GM21786 (cell line): ENCODE results near the gene CLOCK.

Experiments
- ATAC-seq: cut with Tn5 transposase; IDR thresholded peaks from one replicate; pipeline ENCODE4 v1.9.1; 2021; ENCODE audit not compliant: unreplicated experiment

Gene CLOCK

DNA sequence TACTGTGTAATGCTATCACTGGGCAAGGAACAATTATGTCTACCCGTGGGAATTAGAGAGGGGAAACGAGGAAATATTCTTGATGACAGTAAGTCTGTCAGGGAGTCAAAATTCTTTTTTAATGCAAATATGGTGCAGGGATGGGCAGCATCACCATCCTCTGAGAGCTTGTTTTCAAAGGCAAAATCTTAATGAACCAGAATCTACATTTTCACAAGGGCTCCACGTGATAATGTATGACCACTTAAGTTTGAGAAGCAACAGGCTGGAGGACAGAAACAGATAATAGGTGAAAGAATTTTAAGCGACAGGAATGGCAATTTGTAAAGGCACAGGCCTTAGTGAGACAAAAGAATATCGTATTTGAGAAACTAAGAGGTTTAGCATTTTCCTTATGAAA lies 63.4 kb downstream of the CLOCK start:
- no peak for ATAC-seq

DNA sequence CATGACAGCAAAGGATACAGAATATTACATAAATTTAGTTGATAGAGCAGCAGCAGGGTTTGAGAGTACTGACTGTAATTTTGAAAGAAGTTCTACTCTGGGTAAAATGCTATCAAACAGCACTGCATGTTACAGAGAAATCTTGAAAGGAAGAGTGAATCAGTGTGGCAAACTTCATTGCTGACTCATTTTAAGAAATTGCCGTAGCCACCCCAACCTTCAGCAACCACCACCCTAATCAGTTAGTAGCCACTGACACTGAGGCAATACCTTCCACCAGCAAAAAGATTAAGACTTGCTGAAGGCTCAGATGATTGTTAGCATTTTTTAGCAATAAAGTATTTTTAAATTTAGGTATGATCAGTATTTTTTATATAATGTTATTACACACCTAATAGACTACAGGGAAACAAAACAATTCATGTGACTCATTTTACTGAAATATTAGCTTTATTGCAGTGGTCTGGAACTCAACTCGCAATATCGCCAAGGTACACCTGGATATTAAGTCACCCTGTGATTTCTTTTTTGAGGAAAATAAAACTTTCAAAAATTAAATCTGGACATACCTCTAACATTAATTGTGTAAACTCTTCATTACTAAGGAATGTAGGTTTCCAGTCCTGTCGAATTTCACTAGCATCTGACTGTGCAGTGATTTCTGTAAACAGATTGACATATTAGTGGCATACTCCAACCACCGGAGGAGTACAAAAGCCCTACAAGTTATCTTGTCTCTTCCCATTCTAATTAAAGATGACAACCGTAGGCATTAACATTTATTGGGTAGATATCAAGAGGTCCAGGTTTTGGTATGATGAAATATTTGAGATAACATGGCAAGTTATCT lies 71.1 kb downstream of the CLOCK start:
- no peak for ATAC-seq

DNA sequence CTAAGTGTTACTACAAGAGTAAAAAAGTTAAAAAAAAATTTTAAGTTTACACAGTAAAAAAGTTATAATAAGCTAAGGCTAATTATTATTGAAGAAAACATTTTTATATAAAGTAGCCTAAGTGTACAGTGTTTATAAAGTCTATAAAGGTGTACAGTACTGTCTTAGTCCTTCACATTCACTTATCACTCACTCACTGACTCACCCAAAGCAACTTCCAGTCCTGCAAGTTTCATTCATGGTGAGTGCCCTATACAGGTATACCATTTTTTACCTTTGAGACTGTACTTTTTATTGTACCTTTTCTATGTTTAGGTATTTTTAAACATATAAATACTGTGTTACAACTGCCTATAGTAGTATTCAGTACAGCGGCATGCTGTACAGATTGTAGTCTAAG lies 76.7 kb downstream of the CLOCK start:
- ATAC-seq = no peak

DNA sequence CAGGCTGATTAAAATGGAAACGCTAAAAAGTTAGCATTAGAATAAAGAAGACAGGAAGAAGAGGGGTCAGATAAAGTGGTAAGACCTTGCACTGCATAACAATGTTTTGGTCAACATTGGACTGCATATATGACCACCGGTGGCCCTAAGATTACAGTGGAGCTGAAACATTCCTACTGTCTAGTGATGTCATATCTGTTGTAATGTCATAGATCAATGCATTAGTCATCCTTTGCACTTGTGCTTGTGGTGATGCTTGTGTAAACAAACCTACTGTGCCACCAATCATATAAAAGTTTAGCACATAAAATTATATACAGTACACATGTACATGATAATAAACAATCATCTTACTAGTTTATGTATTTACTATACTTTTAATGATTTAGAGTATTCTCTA lies 78.0 kb downstream of the CLOCK start:
- ATAC-seq = no peak

DNA sequence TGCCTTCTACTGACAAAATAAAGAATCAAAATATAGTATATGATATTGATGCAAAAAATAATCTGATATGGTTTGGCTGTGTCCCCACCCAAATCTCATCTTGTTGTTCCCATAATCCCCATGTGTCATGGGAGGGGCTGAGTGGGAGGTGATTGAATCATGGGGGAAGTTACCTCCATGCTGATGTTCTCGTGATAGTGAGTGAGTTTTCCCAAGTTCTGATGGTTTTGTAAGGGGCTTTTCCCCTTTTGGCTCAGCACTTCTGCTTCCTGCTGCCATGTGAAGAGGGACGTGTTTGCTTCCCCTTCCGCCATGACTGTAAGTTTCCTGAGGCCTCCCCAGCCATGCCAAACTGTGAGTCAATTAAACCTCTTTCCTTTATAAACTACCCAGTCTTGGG lies 80.7 kb downstream of the CLOCK start:
- ATAC-seq = no peak

DNA sequence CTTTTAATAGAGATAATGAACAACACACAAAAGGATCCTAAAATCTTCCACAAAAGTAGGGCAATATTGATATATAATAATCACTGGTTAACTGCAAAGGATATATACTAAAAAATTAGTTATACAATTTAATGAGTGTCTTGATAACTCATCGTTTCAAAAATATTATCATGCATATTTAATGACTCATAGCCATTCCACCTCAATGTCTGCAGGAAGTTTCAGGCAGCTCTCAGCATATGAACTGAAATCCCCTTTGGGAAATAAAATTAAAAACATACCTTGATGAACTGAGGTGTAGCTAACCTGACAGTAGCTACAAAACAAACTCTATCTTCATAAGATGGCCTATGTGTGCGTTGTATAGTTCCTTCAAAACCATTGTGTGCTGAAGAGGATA lies 88.1 kb downstream of the CLOCK start:
- ATAC-seq = no peak

DNA sequence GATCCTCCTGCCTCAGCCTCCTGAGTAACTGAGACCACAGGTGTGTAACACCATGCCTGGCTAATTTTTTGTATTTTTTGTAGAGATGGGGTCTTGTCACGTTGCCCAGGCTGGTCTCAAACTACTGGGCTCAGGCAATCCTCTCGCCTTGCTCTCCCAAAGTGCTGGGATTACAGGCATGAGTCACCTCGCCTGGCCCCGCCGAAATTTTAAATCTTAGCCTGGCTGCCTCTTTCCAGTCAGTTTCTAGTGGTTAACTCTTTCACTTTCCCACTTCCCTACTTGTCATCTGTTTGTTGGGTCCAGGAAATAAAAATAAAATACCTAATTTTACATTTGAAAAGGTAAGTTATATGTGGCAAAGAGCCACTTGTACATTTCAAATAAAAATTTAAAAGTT lies 88.5 kb downstream of the CLOCK start:
- no peak for ATAC-seq

DNA sequence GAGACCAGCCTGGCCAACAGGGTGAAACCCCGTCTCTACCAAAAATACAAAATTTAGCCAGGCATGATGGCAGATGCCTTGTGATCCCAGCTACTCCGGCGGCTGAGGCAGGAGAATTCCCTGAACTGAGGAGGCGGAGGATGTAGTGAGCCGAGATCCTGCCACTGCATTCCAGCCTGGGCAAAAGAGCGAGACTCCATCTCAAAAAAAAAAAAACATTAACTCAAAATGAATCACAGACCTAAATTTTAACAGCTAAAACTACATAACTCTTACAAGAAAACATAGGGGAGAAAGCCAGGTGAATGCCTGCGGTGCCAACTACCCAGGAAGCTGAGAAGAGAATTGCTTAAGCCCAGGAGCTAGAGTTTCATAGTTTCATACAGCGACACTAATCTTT lies 96.1 kb downstream of the CLOCK start:
- ATAC-seq = no peak

DNA sequence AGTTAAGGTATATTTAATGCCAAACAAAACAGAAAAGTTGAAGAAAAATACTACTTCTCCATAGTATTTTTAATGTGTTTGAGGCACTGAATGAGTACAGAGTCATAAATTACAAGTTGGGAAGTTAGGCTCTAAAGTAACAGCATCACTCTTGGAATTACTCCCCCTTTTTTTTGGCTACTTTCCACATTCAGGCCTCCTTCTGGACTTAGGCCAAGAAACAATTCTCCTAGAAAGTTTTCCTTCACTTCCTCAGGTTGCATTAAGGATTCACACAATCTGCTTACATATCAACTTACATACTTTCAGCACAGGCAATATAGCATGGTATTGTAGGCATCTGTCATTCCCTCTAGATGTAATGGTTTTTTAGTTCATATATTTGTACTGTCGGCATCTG lies 98.9 kb downstream of the CLOCK start:
- no peak for ATAC-seq

DNA sequence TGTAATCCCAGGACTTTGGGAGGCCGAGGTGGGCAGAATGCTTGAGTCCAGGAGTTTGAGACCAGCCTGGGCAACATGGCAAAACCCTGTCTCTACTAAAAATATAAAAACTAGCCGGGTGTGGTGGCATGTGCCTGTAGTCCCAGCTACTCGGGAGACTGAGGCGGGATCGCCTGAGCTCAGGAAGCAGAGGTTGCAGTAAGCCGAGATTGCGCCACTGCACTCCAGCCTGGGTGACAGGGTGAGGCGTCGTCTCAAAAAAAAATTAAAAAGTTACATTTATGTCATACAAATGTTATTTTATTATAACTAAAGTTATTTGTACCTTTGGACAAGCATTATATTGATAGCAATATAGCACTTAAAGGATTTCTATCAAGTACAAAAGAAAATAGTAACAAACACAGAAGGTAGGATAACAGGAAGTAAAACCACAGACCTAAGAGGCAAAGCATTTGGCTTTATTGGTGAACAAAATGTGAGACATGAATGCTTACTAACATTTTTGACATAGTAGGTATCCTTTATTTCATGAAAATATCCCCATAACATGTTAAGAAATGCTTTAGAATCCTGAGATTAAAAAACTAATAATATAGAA lies 99.5 kb downstream of the CLOCK start:
- no peak for ATAC-seq

DNA sequence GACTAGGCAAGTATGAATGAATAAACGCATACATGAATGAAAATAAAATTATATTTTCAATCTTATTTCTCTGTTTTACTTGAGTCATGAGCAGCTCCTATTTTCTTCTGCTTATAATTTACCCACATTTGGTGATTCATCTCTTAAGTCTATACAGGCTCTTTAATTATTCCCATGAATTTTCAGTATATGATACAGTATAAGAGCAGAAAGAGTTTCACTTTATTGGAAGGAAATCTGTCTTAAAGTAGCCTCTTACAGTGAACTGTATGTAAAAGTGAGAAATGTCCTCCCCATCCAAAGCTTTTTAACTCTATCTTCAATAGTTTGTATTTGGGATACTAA lies 100.2 kb downstream of the CLOCK start:
- ATAC-seq = no peak

DNA sequence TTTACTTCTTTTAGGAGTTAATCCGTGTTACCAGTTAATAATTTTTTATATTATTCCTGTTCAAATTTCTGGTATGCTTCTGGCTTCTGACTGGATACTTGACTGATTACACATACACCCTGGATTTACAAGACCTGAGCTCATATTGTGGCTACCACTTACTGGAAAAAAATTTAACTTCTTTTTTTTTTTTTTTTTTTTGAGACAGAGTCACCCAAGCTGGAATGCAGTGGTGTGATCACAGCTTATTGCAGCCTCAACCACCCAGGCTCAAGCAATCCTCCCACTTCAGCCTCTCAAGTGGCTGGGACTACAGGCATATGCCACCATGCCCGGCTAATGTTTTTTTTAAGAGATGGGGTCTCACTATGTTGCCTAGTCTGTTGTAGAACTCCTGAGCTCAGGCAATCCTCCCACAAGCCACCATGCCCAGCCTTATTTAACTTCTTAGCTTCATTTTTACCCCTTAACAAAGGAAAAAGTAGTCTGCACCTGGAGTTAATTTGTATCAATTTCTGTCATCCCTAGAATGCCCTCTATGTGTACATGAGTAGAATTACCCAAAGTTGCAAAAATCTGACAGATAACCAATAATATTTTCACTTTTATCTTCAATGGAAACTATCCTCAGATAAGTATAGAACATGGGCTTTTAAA lies 100.7 kb downstream of the CLOCK start:
- ATAC-seq = no peak

DNA sequence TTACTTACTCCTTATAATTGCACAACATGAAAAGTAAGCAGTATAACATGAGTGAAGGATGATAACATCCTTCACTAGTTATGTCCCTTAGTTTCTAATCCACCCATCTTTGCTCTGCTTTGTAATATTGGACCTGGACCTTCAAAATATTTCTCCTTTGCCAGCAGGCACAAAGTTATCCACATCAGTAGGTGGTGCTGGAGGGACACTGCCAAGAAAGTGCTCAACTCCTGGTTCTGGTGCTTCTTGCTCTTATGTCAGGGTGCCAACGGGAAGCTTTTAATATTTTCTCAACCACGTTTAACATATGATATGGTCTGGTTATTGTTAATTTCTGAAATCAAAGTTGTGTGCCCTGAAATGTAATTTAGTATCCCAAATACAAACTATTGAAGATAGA lies 101.9 kb downstream of the CLOCK start:
- ATAC-seq = no peak

DNA sequence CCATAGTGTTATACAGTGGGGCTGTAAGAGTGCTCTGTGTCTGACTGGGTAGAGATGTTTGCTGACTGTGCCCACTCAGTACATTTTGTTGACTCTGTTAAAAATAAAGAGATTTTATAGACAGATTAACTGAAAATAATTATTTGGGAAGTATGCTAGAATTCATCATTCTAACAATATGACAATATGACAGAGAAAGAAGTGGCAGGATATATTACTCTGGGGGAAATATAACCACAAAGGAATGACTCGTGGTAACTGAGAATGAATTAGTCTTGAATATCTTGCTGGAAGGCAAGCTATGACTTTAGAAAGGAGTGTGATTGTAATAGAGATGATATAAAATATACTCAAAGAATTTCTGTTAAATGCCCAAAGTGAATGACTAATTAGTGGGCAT lies 104.2 kb downstream of the CLOCK start:
- ATAC-seq = no peak

DNA sequence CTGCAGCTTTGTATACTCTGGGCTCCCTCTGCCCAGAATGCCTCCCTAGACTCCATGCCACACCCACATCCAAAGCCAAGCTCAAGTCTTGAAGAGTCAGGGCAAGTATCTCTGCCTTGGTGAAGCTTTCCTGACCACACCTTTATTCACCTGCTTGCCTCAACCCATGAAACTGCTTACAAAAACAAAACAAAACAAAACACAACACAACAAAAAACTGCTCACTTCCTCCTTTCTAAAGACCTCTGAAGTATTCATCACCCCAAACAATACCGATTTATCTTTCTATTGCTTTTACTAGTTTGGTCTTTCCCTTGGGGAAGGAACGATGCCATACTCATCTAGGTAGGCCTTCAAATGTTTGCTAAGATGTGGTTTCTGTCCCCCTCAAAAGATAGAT lies 105.9 kb downstream of the CLOCK start:
- no peak for ATAC-seq

DNA sequence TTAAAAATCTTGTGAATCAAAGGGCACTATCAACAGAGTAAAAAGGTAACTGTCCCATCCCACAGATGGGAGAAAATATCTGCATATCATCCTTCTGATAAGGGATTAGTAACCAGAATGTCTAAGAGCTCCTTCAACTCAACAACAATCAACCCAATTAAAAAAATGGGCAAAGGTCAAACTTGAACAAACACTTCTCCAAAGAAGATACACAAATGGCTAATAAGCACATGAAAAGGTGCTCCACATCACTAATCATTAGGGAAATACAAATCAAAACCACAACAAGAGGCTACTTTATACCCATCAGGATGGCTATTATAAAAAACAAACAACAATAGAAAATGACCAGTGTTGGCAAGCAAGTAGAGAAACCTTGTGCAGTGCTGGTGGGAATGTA lies 107.7 kb downstream of the CLOCK start:
- ATAC-seq = no peak

DNA sequence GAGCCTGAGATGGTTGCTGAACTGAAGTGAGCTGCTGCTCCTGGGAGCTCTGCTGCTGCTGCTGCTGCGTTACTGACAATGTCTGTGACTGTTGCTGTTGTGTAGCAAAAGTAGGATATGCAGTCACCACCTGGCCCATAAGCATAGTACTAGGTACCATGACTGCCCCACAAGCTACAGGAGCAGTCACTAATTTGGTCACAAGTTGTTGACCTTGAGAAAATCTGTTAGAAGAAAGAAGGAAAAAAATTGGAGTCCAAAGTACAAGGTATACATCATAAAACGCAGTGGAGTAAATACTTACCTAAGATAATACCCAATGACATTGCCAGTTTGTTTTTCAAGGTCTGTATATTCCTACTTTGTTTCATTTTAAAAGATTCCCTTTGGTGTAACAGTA lies 108.4 kb downstream of the CLOCK start:
- ATAC-seq = no peak

DNA sequence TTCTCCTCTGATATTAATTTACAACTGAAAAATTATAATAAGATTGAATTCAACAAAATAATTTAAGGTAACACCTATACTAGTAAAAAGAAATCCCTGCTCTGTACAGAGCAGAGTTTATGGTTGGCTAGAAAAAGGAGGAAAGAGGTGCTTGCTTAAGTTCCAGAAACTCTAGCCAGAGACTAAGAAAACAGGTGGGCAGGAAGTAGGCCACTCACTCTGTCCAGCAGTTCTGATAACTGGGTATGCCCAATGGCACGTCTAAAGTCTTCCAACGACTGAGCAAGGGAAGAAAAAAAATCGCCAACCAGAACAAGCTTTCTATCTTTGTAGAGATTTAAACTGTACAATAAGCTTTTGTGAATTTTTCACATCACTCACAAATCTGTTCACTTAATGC lies 108.9 kb downstream of the CLOCK start:
- no peak for ATAC-seq

DNA sequence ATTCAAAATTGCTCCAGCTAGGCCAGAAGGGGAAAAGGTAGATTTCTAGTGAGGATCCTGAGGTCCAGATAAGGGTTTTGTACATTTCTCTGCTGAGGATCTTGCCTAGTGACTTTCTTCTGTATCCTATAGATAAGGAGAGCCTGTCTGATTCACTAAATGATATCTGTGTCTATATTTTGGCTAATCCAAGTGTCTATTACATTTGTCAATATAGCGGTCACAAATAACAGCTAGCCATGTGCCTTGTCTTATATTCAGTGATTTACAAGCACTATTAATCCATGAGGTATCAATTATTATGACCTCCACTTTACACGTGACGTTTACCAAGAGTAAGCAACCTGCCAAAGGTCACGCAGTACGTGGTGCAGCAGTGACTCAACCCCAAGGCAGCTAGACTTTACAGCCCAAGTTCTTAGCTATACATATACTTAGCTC lies 109.3 kb downstream of the CLOCK start:
- no peak for ATAC-seq

DNA sequence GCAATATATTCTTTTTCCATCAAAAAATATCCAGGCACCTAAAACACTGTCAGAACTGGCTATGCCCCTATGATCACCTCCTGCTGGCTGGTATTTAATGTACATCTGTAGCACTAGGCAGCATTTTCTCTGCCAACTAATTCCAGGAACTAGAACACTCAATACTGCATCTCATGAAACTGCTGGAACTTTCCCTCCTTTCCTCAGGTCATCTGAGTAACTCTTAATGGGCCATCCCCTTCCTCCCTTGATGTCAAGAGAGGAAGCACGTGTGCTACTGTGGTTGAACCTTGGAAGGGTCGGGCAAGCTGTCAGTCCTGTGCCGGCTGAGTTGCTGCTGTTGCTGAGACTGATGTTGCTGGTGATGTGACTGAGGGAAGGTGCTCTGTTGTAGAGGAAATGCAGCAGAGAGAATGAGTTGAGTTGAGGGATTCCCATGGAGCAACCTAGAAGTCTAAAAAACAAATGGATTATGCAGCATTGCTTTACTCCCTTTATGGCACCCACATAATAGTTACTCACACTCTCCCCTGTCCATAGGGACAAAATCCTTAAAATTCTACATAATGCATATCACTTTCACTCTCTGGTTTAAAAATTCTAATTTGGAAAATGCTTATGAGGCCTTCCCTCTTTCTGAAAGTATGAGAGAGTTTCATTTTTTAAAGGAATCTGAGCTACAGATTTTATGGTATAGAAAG lies 111.4 kb downstream of the CLOCK start:
- peak; percentile 73 for ATAC-seq

DNA sequence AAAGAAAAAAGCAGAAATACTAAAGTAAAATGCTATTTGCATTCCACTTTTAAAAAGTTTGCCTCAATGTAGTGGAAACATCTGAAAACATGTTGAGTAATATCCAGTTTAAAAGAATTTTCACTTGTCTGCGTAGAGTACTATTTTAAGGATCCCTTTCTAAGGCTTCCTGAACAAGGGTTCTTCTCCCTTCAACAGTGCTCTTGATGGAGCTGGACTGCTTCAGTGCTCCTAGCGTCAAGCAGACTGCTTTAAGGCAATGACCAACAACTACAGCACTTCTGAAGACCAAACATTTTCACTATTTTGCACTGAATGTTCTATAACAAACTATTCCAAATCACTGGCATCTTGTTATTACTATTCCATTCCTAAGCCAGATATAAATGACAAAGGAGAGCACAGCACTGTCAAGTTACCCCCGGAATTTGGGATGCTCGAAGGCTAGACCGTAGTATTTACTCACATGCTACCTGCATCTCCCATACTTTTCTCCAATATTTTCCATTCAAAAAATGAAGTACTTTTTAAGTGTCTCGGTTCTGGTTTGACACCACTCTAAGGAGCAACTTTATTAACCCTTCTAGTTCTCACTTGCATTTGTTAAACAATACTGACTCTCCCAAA lies 114.9 kb downstream of the CLOCK start:
- no peak for ATAC-seq
